ENCODE results near the gene LZTS3. TPM values are rescaled to one million over a fixed set of nuclear protein-coding genes. Genes with fewer than 3 reads are reported as not detected.

The LZTS3 gene
- total RNA-seq, 1 experiment from 2014 or later = 6.1 TPM

DNA sequence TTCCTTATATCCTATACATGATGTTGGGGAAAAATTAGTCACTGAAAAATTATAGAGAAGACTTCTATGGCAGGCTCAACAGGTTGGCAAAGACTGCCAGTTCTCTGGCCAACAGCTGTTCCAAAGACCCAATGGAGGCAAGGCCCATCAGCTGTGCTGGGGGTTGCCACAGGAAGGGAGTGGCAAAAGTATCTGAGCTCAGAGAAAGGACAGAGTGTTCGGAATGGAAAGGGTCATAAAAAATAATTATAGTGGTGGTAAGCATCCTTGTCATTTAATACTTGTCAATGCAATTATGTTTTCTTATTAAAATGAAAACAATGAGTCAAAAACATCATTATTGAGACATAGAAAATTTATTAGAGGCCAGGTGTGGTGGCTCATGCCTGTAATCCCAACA lies 49.8 kb downstream of the LZTS3 start:
- no peak for DNase-seq (ENCODE audit: low spot score)
- Histone ChIP-seq H3K27me3 (replicated peaks; ENCODE audit: insufficient read depth, low read depth, low read length, poor library complexity) (no peaks in the 10 kb centered on the region), H3K36me3 (ENCODE audit: insufficient read depth, low read length, poor library complexity, severe bottlenecking) (peaks cover 13% of the 10 kb centered on the region), H3K27ac (ENCODE audit: low read depth, low read length, poor library complexity, severe bottlenecking) (peak overlapping the region; percentile 23), H3K4me1 (ENCODE audit: insufficient read depth, low read length, poor library complexity, severe bottlenecking) (no peaks in the 10 kb centered on the region), H3K4me3 (ENCODE audit: low read depth, low read length, poor library complexity, severe bottlenecking) (no peak overlapping the region), H3K9me3 (ENCODE audit: low read depth, low read length, poor library complexity, severe bottlenecking) (no peaks in the 10 kb centered on the region)
- ChIA-PET CTCF (no interaction called here), POLR2A (ENCODE audit: low non-redundant PET) (no interaction called here)
- intact Hi-C loops (cut with micrococcal nuclease; ENCODE audit: unreplicated experiment) = no loop called here
- no TSS peak for BruUV-seq (replicated peaks)
- TF ChIP-seq, protein P1, sequence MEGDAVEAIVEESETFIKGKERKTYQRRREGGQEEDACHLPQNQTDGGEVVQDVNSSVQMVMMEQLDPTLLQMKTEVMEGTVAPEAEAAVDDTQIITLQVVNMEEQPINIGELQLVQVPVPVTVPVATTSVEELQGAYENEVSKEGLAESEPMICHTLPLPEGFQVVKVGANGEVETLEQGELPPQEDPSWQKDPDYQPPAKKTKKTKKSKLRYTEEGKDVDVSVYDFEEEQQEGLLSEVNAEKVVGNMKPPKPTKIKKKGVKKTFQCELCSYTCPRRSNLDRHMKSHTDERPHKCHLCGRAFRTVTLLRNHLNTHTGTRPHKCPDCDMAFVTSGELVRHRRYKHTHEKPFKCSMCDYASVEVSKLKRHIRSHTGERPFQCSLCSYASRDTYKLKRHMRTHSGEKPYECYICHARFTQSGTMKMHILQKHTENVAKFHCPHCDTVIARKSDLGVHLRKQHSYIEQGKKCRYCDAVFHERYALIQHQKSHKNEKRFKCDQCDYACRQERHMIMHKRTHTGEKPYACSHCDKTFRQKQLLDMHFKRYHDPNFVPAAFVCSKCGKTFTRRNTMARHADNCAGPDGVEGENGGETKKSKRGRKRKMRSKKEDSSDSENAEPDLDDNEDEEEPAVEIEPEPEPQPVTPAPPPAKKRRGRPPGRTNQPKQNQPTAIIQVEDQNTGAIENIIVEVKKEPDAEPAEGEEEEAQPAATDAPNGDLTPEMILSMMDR (conservative IDR thresholded peaks at IDR 0.05; ENCODE audit: low read depth, low read length) = no peak
- TF ChIP-seq EZH2 (IDR thresholded peaks at IDR 0.05; ENCODE audit: borderline replicate concordance, low read depth, low read length, poor library complexity, severe bottlenecking) = no peak

DNA sequence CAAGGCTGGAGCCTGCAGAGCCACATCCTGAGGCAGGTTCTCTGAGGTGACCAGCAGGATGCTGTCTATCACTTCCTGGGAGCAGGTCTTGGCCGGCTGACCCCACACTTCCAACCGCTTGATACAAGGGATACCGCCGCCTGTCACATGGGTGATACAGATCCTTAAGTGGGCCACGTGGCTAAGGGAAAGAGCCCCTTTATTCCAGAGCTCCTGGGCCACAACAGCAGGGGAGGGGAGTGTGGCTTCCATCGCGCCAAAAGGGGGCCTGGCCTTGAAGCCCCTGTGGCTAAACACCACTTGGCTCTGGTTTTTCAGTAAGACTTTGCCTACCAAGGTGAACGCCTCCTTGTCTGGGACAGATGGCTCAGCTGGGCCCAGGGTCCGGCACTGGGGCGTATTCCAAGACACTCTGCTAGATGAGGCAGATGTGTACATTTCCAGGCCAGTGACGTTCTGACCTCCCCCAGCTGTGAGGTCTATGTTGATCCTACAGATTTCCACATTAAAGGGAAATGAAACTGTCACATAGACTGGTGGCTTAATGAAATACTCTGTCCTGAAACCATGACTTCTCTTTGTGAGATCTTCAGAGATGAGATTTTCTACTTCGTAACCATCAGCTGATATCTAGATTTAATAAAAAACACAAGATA lies 51.3 kb downstream of the LZTS3 start:
- intact Hi-C loops (cut with micrococcal nuclease; ENCODE audit: unreplicated experiment) = no loop called here
- H3K4me3 ChIP-seq (ENCODE audit: low read depth, low read length, poor library complexity, severe bottlenecking) = no peak overlapping the region
- no peak for DNase-seq (ENCODE audit: low spot score)
- ChIA-PET CTCF (interaction anchor here (0.6 kb wide), 1 partner anchor 448 kb away, joined by 6 read pairs; no protein-coding TSS in a partner anchor), POLR2A (ENCODE audit: low non-redundant PET) (no interaction called here)
- TF ChIP-seq, protein P1 (conservative IDR thresholded peaks at IDR 0.05; ENCODE audit: low read depth, low read length) = no peak
- TSS peak; percentile 32 for BruUV-seq (replicated peaks)
- H3K9me3 ChIP-seq (ENCODE audit: low read depth, low read length, poor library complexity, severe bottlenecking) = no peaks in the 10 kb centered on the region
- no peak overlapping the region for H3K27ac ChIP-seq (ENCODE audit: low read depth, low read length, poor library complexity, severe bottlenecking)
- H3K27me3 ChIP-seq (replicated peaks; ENCODE audit: insufficient read depth, low read depth, low read length, poor library complexity) = no peaks in the 10 kb centered on the region
- H3K36me3 ChIP-seq (ENCODE audit: insufficient read depth, low read length, poor library complexity, severe bottlenecking) = peaks cover 13% of the 10 kb centered on the region
- no peaks in the 10 kb centered on the region for H3K4me1 ChIP-seq (ENCODE audit: insufficient read depth, low read length, poor library complexity, severe bottlenecking)

DNA sequence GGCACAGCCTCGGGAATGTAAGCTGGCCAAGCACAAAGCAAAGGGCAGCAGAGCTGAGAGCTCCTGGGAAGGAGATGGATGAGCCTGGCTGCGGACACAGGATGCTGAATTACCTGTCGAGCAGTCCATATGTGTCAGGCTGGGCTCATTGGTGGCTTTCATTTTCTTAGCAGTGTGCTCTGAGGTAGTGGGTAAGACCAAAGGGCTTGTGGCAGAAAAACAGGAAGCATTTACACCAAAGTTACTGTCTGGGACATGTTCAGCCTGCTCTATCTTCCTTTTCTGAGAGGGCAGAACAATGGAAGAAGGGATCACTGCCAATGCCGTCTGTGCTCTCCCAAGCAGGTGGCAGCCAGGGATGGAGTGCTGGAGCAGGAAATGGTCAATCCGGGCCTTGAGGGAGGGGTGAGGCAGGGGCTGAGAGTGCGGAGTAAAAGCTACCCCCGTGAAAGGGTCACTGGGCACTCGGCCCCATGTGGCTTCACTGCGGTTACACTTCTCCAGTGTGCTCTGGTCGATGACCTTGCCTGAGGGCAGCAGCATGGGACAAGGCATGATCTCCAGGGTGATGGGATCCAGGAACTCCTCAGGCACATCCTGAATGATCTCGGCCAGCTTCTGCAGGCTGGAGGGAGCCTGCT lies 52.0 kb downstream of the LZTS3 start:
- no TSS peak for BruUV-seq (replicated peaks)
- H3K4me1 ChIP-seq (ENCODE audit: insufficient read depth, low read length, poor library complexity, severe bottlenecking) = no peaks in the 10 kb centered on the region
- H3K4me3 ChIP-seq (ENCODE audit: low read depth, low read length, poor library complexity, severe bottlenecking) = no peak overlapping the region
- H3K9me3 ChIP-seq (ENCODE audit: low read depth, low read length, poor library complexity, severe bottlenecking) = no peaks in the 10 kb centered on the region
- H3K27ac ChIP-seq (ENCODE audit: low read depth, low read length, poor library complexity, severe bottlenecking) = no peak overlapping the region
- TF ChIP-seq, protein P1 (conservative IDR thresholded peaks at IDR 0.05; ENCODE audit: low read depth, low read length) = no peak
- no peak for TF ChIP-seq EZH2 (IDR thresholded peaks at IDR 0.05; ENCODE audit: borderline replicate concordance, low read depth, low read length, poor library complexity, severe bottlenecking)
- DNase-seq (ENCODE audit: low spot score) = no peak
- ChIA-PET CTCF (interaction anchor here (0.6 kb wide), 1 partner anchor 448 kb away, joined by 6 read pairs; no protein-coding TSS in a partner anchor), POLR2A (ENCODE audit: low non-redundant PET) (no interaction called here)
- no peaks in the 10 kb centered on the region for H3K27me3 ChIP-seq (replicated peaks; ENCODE audit: insufficient read depth, low read depth, low read length, poor library complexity)
- intact Hi-C loops (cut with micrococcal nuclease; ENCODE audit: unreplicated experiment) = no loop called here
- peaks cover 13% of the 10 kb centered on the region for H3K36me3 ChIP-seq (ENCODE audit: insufficient read depth, low read length, poor library complexity, severe bottlenecking)

All from A673 (cell line).